HUDEP-2 (cell line): Measurements from ENCODE around the gene DDX17.

Experiments used
- DNase-seq, 76 experiments: peaks; one replicate each; lab custom pipeline; 2025; ENCODE audit not compliant: unreplicated experiment in 76 of 76; lab: John Stamatoyannopoulos, UW

DDX17 gene

GRCh38 chr22:38451404-38451803 is 54.7 kb downstream of the DDX17 start:
- no peak for DNase-seq

GRCh38 chr22:38450234-38450797 is 55.8 kb downstream of the DDX17 start:
- no peak for DNase-seq

GRCh38 chr22:38449776-38450175 is 56.3 kb downstream of the DDX17 start:
- DNase-seq: no peak

- no peak for DNase-seq
These were observed 57.0 kb downstream of the DDX17 start for GRCh38 chr22:38448945-38449745.

GRCh38 chr22:38446018-38446601 is 60.0 kb downstream of the DDX17 start:
- peak in 2 of 76 experiments; percentile 3 to 8 for DNase-seq

GRCh38 chr22:38444783-38445182 is 61.3 kb downstream of the DDX17 start:
- DNase-seq: no peak

GRCh38 chr22:38443628-38444521 is 62.2 kb downstream of the DDX17 start:
- no peak for DNase-seq

GRCh38 chr22:38442967-38443627 is 63.0 kb downstream of the DDX17 start:
- no peak for DNase-seq

- DNase-seq: no peak
These were observed 64.4 kb downstream of the DDX17 start for GRCh38 chr22:38441620-38442287.

GRCh38 chr22:38440747-38441350 is 65.3 kb downstream of the DDX17 start:
- DNase-seq: no peak

- no peak for DNase-seq
These were observed 68.7 kb downstream of the DDX17 start for GRCh38 chr22:38437416-38437815.

- no peak for DNase-seq
These were observed 69.3 kb downstream of the DDX17 start for GRCh38 chr22:38436629-38437395.

- no peak for DNase-seq
These were observed 70.1 kb downstream of the DDX17 start for GRCh38 chr22:38435965-38436364.

- peak in 2 of 76 experiments; percentile 4 to 14 for DNase-seq
These were observed 71.1 kb downstream of the DDX17 start for GRCh38 chr22:38435010-38435409.

- DNase-seq: no peak
These were observed 72.2 kb downstream of the DDX17 start for GRCh38 chr22:38433871-38434270.
